ENCODE data around the gene CYP26B1. TPM values are rescaled to one million over a fixed set of nuclear protein-coding genes. Genes with fewer than 3 reads are reported as not detected.
A peak's percentile ranks its signal among the peaks of the same experiment; 100 is the strongest.

Gene CYP26B1
- 1 to 10 TPM; 3.1 to 4.7 TPM for total RNA-seq
- 1 to 10 TPM; 4.0 to 7.6 (median 5.3) TPM for polyA plus RNA-seq (ENCODE audit: insufficient read length in 6 of 6)
- long read RNA-seq, donor 1, full-length matches to known transcripts, result 2 of 2 reads
- long read RNA-seq, donor 1, partial matches to known transcripts, result 0 of 2 reads
- long read RNA-seq, donor 1, other reads (novel, unspliced or antisense), result 0 of 2 reads
- long read RNA-seq, donor 2, full-length matches to known transcripts, result 2 of 2 reads
- long read RNA-seq, donor 2, partial matches to known transcripts, result 0 of 2 reads
- long read RNA-seq, donor 2, other reads (novel, unspliced or antisense), result 0 of 2 reads
- long read RNA-seq, donor 3, full-length matches to known transcripts, result 2 of 2 reads
- long read RNA-seq, donor 3, partial matches to known transcripts, result 0 of 2 reads
- long read RNA-seq, donor 3, other reads (novel, unspliced or antisense), result 0 of 2 reads
- long read RNA-seq, donor 4, result 0 reads
- long read RNA-seq, donor 5, result 0 reads
- long read RNA-seq, donor 6, full-length matches to known transcripts, result 1 of 1 reads
- long read RNA-seq, donor 6, partial matches to known transcripts, result 0 of 1 reads
- long read RNA-seq, donor 6, other reads (novel, unspliced or antisense), result 0 of 1 reads
- long read RNA-seq, donor 7, result 0 reads
- long read RNA-seq, donor 8, result 0 reads
- long read RNA-seq, donor 9, result 0 reads
- long read RNA-seq, donor 10, result 0 reads
- long read RNA-seq, donor 11, partial matches to known transcripts, result 10 of 10 reads
- long read RNA-seq, donor 11, other reads (novel, unspliced or antisense), result 0 of 10 reads
- long read RNA-seq, donor 12, full-length matches to known transcripts, result 1 of 1 reads
- long read RNA-seq, donor 12, partial matches to known transcripts, result 0 of 1 reads
- long read RNA-seq, donor 12, other reads (novel, unspliced or antisense), result 0 of 1 reads

DNA sequence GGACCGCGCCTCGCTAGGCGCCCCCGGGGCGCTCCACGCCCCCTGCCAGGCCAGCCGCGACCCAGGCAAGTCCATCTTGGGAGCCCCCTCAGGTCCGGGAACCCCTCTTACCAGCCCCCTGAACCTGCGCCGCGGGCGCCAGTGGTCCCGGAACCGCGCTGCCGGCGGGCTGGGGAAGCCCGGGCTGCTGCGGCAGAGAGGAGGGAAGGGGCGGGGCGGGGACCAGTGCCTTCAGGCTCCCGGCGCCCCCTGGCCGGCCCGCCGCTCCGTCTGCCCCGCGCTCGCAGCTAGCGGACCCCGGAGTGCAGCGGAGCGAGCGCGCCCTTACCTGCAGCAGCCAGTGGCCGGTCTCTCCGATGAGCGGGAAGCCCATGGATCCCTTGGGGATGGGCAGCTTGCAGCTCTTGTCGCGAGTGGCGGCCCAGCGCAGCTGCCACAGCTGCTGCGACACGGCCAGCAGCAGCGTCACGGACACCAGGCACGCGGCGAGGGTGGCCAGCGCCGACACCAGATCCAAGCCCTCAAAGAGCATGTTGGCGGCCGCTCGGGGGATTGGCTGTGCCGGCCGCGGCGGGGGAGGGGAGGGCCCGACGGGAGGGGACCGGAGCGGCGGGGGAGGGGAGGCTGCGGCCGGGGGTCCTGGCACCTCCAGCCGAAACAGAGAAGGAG lies at the start of gene CYP26B1:
CYP26B1 (minus strand) TSS at position 560 of the 669 bp plus-strand sequence; CDS start at position 532, 28 bp downstream.
- intact Hi-C loops (cut with DNase I), result loop anchor here in 1 of 2 donors (5.0 kb wide), 1 partner anchor 600 kb away; no protein-coding TSS in a partner anchor
- H3K27me3 ChIP-seq, result peaks cover 61 to 96% of the 10 kb centered on the region in 2 donors
- peaks cover 43 to 74% of the 10 kb centered on the region in 2 donors for H3K4me1 ChIP-seq
- H3K36me3 ChIP-seq, result no peaks in the 10 kb centered on the region
- TF ChIP-seq, protein P1, sequence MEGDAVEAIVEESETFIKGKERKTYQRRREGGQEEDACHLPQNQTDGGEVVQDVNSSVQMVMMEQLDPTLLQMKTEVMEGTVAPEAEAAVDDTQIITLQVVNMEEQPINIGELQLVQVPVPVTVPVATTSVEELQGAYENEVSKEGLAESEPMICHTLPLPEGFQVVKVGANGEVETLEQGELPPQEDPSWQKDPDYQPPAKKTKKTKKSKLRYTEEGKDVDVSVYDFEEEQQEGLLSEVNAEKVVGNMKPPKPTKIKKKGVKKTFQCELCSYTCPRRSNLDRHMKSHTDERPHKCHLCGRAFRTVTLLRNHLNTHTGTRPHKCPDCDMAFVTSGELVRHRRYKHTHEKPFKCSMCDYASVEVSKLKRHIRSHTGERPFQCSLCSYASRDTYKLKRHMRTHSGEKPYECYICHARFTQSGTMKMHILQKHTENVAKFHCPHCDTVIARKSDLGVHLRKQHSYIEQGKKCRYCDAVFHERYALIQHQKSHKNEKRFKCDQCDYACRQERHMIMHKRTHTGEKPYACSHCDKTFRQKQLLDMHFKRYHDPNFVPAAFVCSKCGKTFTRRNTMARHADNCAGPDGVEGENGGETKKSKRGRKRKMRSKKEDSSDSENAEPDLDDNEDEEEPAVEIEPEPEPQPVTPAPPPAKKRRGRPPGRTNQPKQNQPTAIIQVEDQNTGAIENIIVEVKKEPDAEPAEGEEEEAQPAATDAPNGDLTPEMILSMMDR (IDR thresholded peaks at IDR 0.05), result no peak
- DNase-seq (peak in 3 of 4 donors; percentile 27 to 75 (median 43)), ATAC-seq (no peak)
- H3K27ac ChIP-seq, result no peak within 1 kb of the TSS
- H3K9me3 ChIP-seq, result no peaks in the 10 kb centered on the region
- peak within 1 kb of the TSS; percentile 22 to 39 for H3K4me3 ChIP-seq

DNA sequence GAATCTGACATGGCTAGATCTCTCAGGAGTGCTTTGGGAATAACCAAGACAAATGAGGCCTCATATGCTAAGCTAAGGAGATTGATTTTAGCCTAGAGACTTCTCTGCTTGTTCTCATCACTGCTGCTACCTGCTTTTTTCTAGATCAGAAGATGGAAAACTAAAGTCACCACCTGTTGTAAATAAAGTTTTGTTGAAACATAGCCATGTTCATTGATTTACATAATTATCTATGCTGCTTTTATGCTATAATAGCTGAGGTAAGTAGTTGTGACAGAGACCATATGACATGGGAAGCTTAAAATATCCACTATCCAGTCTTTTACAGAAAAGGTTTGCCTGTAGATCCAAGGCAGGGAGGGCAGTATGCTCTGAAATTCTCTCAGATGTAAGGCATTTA lies 46.1 kb upstream of the CYP26B1 start:
- Histone ChIP-seq H3K27me3 (no peaks in the 10 kb centered on the region), H3K4me1 (no peaks in the 10 kb centered on the region), H3K4me3 (no peak overlapping the region), H3K36me3 (no peaks in the 10 kb centered on the region), H3K27ac (no peak overlapping the region), H3K9me3 (no peaks in the 10 kb centered on the region)
- TF ChIP-seq, protein P1 (IDR thresholded peaks at IDR 0.05), result no peak
- no peak for ATAC-seq
- DNase-seq, result no peak
- intact Hi-C loops (cut with DNase I), result no loop called here

- TF ChIP-seq, protein P1 (IDR thresholded peaks at IDR 0.05), result no peak
- Histone ChIP-seq H3K36me3 (no peaks in the 10 kb centered on the region), H3K4me1 (no peaks in the 10 kb centered on the region), H3K4me3 (no peak overlapping the region), H3K9me3 (peaks cover 0 to 3% of the 10 kb centered on the region in 2 donors), H3K27ac (no peak overlapping the region), H3K27me3 (no peaks in the 10 kb centered on the region)
- DNase-seq, result no peak
- intact Hi-C loops (cut with DNase I), result no loop called here
- no peak for ATAC-seq
These were observed 43.8 kb upstream of the CYP26B1 start for GRCh38 chr2:72191441-72191840.

DNA sequence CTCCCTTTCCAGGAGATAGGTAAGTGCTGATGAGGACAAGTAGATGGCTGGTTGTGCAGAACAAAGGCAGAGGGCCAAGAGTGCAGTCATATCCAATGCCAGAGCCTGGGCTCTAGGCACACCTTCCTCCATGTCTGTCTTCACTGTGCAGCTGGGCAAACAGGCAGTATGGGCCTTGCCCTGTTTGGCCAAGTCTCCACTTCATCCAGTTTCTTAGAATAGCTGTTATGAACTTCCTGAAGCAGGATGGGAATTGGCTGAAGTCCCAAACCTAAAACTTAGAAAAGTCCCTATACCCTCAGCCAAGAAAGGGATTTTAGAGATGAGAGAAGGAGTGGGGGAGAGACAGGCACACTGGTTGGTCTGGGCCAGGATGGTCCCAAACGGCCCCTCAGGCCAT lies 37.5 kb upstream of the CYP26B1 start:
- ATAC-seq (no peak), DNase-seq (peak in 1 of 4 donors; percentile 18)
- Histone ChIP-seq H3K36me3 (no peaks in the 10 kb centered on the region), H3K9me3 (peaks cover 0 to 3% of the 10 kb centered on the region in 2 donors), H3K4me3 (no peak overlapping the region), H3K27me3 (no peaks in the 10 kb centered on the region), H3K27ac (no peak overlapping the region), H3K4me1 (no peaks in the 10 kb centered on the region)
- TF ChIP-seq, protein P1 (IDR thresholded peaks at IDR 0.05), result no peak
- intact Hi-C loops (cut with DNase I), result no loop called here
